GM12878 (cell line): Measurements from ENCODE around the gene CHD1. TPM values are rescaled to one million over a fixed set of nuclear protein-coding genes. Genes with fewer than 3 reads are reported as not detected.

Experiments
- ATAC-seq: fragments of 200-7000 bp; cut with Tn5 transposase; 3 replicates; pipeline ENCODE4 v1.9.1; 2020; ENCODE audit warnings: mild to moderate bottlenecking, moderate library complexity
- BruUV-seq: library from RNA; stranded (reverse); fragments of 400-500 nt; replicated peaks from 2 replicates; lab custom pipeline; 2021; lab: Mats Ljungman, UMichigan
- CTCF ChIA-PET: fragments of 300-600 bp; sonication (Branson Sonifier 250); formaldehyde crosslinking; extraction: SDS; loops from one replicate; lab custom pipeline; 2021; ENCODE audit warnings: inconsistent platforms; lab: Yijun Ruan, JAX
- POLR2A ChIA-PET: fragments of 350-600 bp; formaldehyde crosslinking; extraction: SDS; loops from one replicate; lab custom pipeline; 2021; ENCODE audit warnings: inconsistent platforms; lab: Charles Lee
- RAD21 ChIA-PET: fragments of 300-600 bp; sonication (Branson Sonifier 250); formaldehyde crosslinking; loops from one replicate; lab custom pipeline; 2023; ENCODE audit warnings: antibody characterized with exemption; ENCODE audit not compliant: unreplicated experiment; lab: Charles Lee
- SMC1A ChIA-PET: fragments of 300-600 bp; sonication (Branson Sonifier 250); formaldehyde crosslinking; loops from one replicate; lab custom pipeline; 2023; ENCODE audit not compliant: unreplicated experiment, uncharacterized antibody; lab: Charles Lee
- DNase-seq: peaks from one replicate; pipeline ENCODE4 v3.0.0-alpha.2; 2011; ENCODE audit warnings: low read depth, low spot score
- FAIRE-seq: peaks from 3 replicates; lab custom pipeline; 2011; peaks lifted over from hg19 to GRCh38; lab: Jason Lieb, UNC
- H2AFZ ChIP-seq: 2 replicates; pipeline ENCODE4 v1.6.0; 2011; ENCODE audit warnings: low read depth, low read length, control low read depth; ENCODE audit not compliant: control insufficient read depth
- H3K27ac ChIP-seq: 2 replicates; pipeline ENCODE4 v1.5.1; 2011; ENCODE audit warnings: control low read depth; ENCODE audit not compliant: control insufficient read depth, insufficient read depth
- H3K27me3 ChIP-seq, 2 experiments: replicated peaks in 1 of 2; 2 replicates each; pipeline versions ENCODE4 v1.6.0 to v1.6.1; 2011; ENCODE audit warnings: low read length in 1 of 2; ENCODE audit not compliant: control insufficient read depth in 2 of 2, insufficient read depth in 2 of 2
- H3K36me3 ChIP-seq, 2 experiments: 2 replicates each; pipeline ENCODE4 v1.5.1; 2011; ENCODE audit warnings: low read length in 1 of 2; ENCODE audit not compliant: control insufficient read depth in 2 of 2, insufficient read depth in 2 of 2
- H3K4me1 ChIP-seq: 2 replicates; pipeline ENCODE4 v1.6.1; 2011; ENCODE audit warnings: mild to moderate bottlenecking, low read length, moderate library complexity, mixed read lengths; ENCODE audit not compliant: control insufficient read depth, insufficient read depth
- H3K4me2 ChIP-seq: 2 replicates; pipeline ENCODE4 v1.6.0; 2011; ENCODE audit warnings: control low read depth; ENCODE audit not compliant: control insufficient read depth, insufficient read depth
- H3K4me3 ChIP-seq: fragments of 200-600 bp; sonication (generic); 2 replicates; pipeline ENCODE4 v1.5.1; 2016
- H3K79me2 ChIP-seq: 2 replicates; pipeline ENCODE4 v1.6.0; 2011; ENCODE audit warnings: low read length; ENCODE audit not compliant: control insufficient read depth, insufficient read depth
- H3K9ac ChIP-seq: 2 replicates; pipeline ENCODE4 v1.8.0; 2011; ENCODE audit warnings: low read length, control low read depth, mixed read lengths; ENCODE audit not compliant: control insufficient read depth, insufficient read depth
- H3K9me3 ChIP-seq: replicated peaks from 3 replicates; pipeline ENCODE4 v1.5.1; 2011; ENCODE audit warnings: mild to moderate bottlenecking, low read length; ENCODE audit not compliant: control insufficient read depth, insufficient read depth
- H4K20me1 ChIP-seq: 2 replicates; pipeline ENCODE4 v1.6.0; 2011; ENCODE audit not compliant: control insufficient read depth, insufficient read depth
- ATF3 ChIP-seq: IDR thresholded peaks from 2 replicates; pipeline ENCODE4 v1.6.1; 2011; ENCODE audit warnings: low read depth, mild to moderate bottlenecking, low read length, moderate library complexity, borderline replicate concordance; ENCODE audit errors: extremely low read depth
- ATF7 ChIP-seq: fragments of 450-650 bp; IDR thresholded peaks from 2 replicates; pipeline ENCODE4 v1.6.1; 2016; ENCODE audit warnings: low read depth, mild to moderate bottlenecking
- CTCF ChIP-seq, 3 experiments: IDR thresholded peaks in 2 of 3; conservative IDR thresholded peaks in 1 of 3; 2 replicates each; pipeline ENCODE4 v1.5.1; 2011; ENCODE audit warnings: low read depth in 3 of 3, low read length in 3 of 3, mild to moderate bottlenecking in 3 of 3, control low read depth in 2 of 3, moderate library complexity in 2 of 3, inconsistent platforms in 1 of 3, mixed read lengths in 1 of 3; ENCODE audit not compliant: control insufficient read depth in 2 of 3, insufficient read depth in 1 of 3; ENCODE audit errors: extremely low read depth in 1 of 3
- KDM1A ChIP-seq: fragments of 200-600 bp; sonication (generic); IDR thresholded peaks from 2 replicates; pipeline ENCODE4 v1.6.1; 2016; ENCODE audit warnings: borderline replicate concordance
- LARP7 ChIP-seq: fragments of 450-650 bp; IDR thresholded peaks from 2 replicates; pipeline ENCODE4 v1.6.1; 2017; ENCODE audit warnings: mild to moderate bottlenecking
- TBL1XR1 ChIP-seq: IDR thresholded peaks from 2 replicates; pipeline ENCODE4 v1.6.1; 2012; ENCODE audit warnings: low read depth, low read length, improper control_type of control experiment
- WGBS: methylation state at CpG from one replicate; pipeline ENCODE4 v1.1.6; 2016; ENCODE audit warnings: low lambda C conversion rate; ENCODE audit not compliant: insufficient replicate concordance, insufficient coverage; ENCODE audit errors: missing lambda C conversion rate; 5-methylcytosine and 5-hydroxymethylcytosine counted together
- in situ Hi-C: fragments of 300-500 bp; cut with MboI; formaldehyde crosslinking; loops from 9 replicates; pipeline ENCODE4 v1.14.3; 2018; ENCODE audit warnings: mixed read lengths
- intact Hi-C: fragments of 100-400 bp; cut with micrococcal nuclease; formaldehyde crosslinking; loops from one replicate; pipeline ENCODE4 v1.14.2; 2022; ENCODE audit not compliant: unreplicated experiment
- polyA plus RNA-seq, 11 experiments: library from polyadenylated mRNA; depleted of rRNA in 4 of 11; unstranded in 6 of 11; stranded (reverse) in 5 of 11; fragments of >200 nt; fragmentation: Nextera tagmentation in 4 of 11; fragmentation: Illumina TruSeq in 1 of 11; extraction: Ambion mirVana in 4 of 11; extraction: Trizol in 1 of 11; gene quantifications; 1 replicate in 1 of 11; 2 replicates in 10 of 11; pipeline versions ENCODE4 v1.2.1 to v1.2.3, GENCODE V29; 2011 to 2016; ENCODE audit warnings: inconsistent platforms in 2 of 11, missing spikeins in 2 of 11, low read depth in 1 of 11
- total RNA-seq, 4 experiments: library from RNA; depleted of rRNA in 3 of 4; stranded (reverse); fragments of >200 nt in 3 of 4; fragmentation: Illumina TruSeq in 1 of 4; extraction: Trizol in 1 of 4; gene quantifications; 2 replicates each; pipeline versions ENCODE4 v1.2.1 to v1.2.3, GENCODE V29; 2013 to 2021
- TF ChIP-seq, protein P1 (sequence below): IDR thresholded peaks from 2 replicates; pipeline ENCODE4 v1.6.1; 2011; ENCODE audit warnings: mild to moderate bottlenecking, low read depth, low read length, moderate library complexity; ENCODE audit not compliant: insufficient replicate concordance
- TF ChIP-seq, protein P2 (sequence below): IDR thresholded peaks from 2 replicates; pipeline ENCODE4 v1.6.1; 2011; ENCODE audit warnings: borderline replicate concordance, low read depth, mild to moderate bottlenecking, moderate library complexity, low read length; ENCODE audit not compliant: insufficient read depth, poor library complexity, severe bottlenecking

CHD1 gene
- total and polyA plus RNA-seq, 10 of the 15 experiments (the other 5 are each of a cell fraction or from before 2014, with no cell fraction given): 25.5 to 158 (median 50.5) TPM

DNA sequence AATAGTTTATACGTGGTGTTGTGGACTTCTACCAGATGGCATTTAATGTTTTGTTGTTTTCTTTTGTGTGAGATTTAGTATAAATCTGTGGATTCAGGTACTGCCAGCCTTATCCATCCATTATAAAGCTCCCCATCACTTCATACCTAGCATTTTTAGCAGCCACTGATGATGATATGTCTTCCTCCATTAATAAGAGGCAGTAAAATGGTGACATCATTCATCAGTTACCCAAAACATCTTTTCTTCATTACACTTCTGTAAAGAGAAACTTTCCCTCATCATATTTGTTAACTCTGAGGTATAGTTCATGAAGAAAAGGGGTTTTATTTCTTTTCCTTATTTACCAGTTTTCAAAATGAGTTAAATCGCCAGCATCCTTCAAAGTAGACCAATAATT lies 19.4 kb downstream of the CHD1 start:
- WGBS: 49% methylated on average over 2 of the region's 2 CpGs
- ChIA-PET RAD21 (interaction anchor here (0.6 to 4.4 kb wide), 3 partner anchors 124 to 150 kb away, joined by 3 to 38 read pairs (median 21); no protein-coding TSS in a partner anchor), POLR2A (no interaction called here), SMC1A (interaction anchor here (0.9 to 2.7 kb wide), 9 partner anchors 14 to 152 kb away, joined by 3 to 15 read pairs (median 4); no protein-coding TSS in a partner anchor), CTCF (interaction anchor here (1.0 to 4.2 kb wide), 5 partner anchors 12 to 151 kb away, joined by 3 to 40 read pairs (median 17); no protein-coding TSS in a partner anchor)
- ATAC-seq (no peak), DNase-seq (no peak), FAIRE-seq (no peak)
- TF ChIP-seq, protein P1, sequence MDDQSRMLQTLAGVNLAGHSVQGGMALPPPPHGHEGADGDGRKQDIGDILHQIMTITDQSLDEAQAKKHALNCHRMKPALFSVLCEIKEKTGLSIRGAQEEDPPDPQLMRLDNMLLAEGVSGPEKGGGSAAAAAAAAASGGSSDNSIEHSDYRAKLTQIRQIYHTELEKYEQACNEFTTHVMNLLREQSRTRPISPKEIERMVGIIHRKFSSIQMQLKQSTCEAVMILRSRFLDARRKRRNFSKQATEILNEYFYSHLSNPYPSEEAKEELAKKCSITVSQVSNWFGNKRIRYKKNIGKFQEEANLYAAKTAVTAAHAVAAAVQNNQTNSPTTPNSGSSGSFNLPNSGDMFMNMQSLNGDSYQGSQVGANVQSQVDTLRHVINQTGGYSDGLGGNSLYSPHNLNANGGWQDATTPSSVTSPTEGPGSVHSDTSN: no peak
- peak; percentile 63 for TF ChIP-seq ATF7
- Histone ChIP-seq H3K4me2 (no peak overlapping the region), H3K27ac (no peak overlapping the region), H3K79me2 (peaks cover 80% of the 10 kb centered on the region), H3K4me1 (no peaks in the 10 kb centered on the region; the same call in 1 of the 2 replicates), H3K27me3 (no peaks in the 10 kb centered on the region), H3K9ac (no peak overlapping the region), H3K36me3 (peaks cover 2 to 14% of the 10 kb centered on the region in 2 experiments), H3K4me3 (no peak overlapping the region), H3K9me3 (no peaks in the 10 kb centered on the region), H4K20me1 (no peaks in the 10 kb centered on the region), H2AFZ (no peak overlapping the region)
- no TSS peak for BruUV-seq
- intact Hi-C loops (loop anchor here (5.0 kb wide), 1 partner anchor 137 kb away; the partner anchor contains the start of gene RGMB), in situ Hi-C loops (loop anchor here (10.0 kb wide), 1 partner anchor 125 kb away; no protein-coding TSS in a partner anchor)

- in situ Hi-C loops: loop anchor here (10.0 kb wide), 1 partner anchor 127 kb away; no protein-coding TSS in a partner anchor
- TF ChIP-seq, protein P2, sequence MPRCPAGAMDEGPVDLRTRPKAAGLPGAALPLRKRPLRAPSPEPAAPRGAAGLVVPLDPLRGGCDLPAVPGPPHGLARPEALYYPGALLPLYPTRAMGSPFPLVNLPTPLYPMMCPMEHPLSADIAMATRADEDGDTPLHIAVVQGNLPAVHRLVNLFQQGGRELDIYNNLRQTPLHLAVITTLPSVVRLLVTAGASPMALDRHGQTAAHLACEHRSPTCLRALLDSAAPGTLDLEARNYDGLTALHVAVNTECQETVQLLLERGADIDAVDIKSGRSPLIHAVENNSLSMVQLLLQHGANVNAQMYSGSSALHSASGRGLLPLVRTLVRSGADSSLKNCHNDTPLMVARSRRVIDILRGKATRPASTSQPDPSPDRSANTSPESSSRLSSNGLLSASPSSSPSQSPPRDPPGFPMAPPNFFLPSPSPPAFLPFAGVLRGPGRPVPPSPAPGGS: no peak
- no peak for TF ChIP-seq CTCF (IDR thresholded peaks at IDR 0.05 in 2 of 3, conservative IDR thresholded peaks at IDR 0.05 in 1 of 3; ENCODE audit: control insufficient read depth in 2 of 3, extremely low read depth in 1 of 3, insufficient read depth in 1 of 3, low read depth in 3 of 3, low read length in 3 of 3)
- no peak for TF ChIP-seq TBL1XR1
- TF ChIP-seq ATF3: no peak
- no peak for TF ChIP-seq LARP7
- no peak for TF ChIP-seq KDM1A
Observed at GRCh38 chr5:98907951-98908350, 20.9 kb downstream of the CHD1 start.

More at GRCh38 chr5:98907951-98908350, 20.9 kb downstream of the CHD1 start:
- H2AFZ ChIP-seq: no peak overlapping the region
- no TSS peak for BruUV-seq
- H4K20me1 ChIP-seq: no peaks in the 10 kb centered on the region
- H3K4me1 ChIP-seq: no peaks in the 10 kb centered on the region; the same call in 1 of the 2 replicates
- POLR2A ChIA-PET: interaction anchor here (0.8 to 1.8 kb wide), 3 partner anchors 16 to 124 kb away, joined by 3 to 4 read pairs (median 3); partner anchors contain the start of gene CHD1
- no peak overlapping the region for H3K9ac ChIP-seq
- H3K79me2 ChIP-seq: peaks cover 72% of the 10 kb centered on the region
- no peaks in the 10 kb centered on the region for H3K27me3 ChIP-seq
- RAD21 ChIA-PET: interaction anchor here (1.3 to 4.4 kb wide), 6 partner anchors 13 to 152 kb away, joined by 4 to 38 read pairs (median 7); partner anchors contain the start of gene CHD1
- DNase-seq: no peak
- CTCF ChIA-PET: interaction anchor here (0.7 to 4.2 kb wide), 10 partner anchors 10 to 152 kb away, joined by 3 to 40 read pairs (median 5); no protein-coding TSS in a partner anchor
- no peaks in the 10 kb centered on the region for H3K9me3 ChIP-seq
- H3K4me2 ChIP-seq: no peak overlapping the region
- ATAC-seq: no peak
- 100% methylated on average over 1 of the region's 1 CpG for WGBS
- intact Hi-C loops: loop anchor here (1.0 to 5.0 kb wide), 3 partner anchors 19 to 136 kb away; partner anchors contain the start of gene RGMB
- H3K4me3 ChIP-seq: no peak overlapping the region
- no peak for FAIRE-seq
- no peak overlapping the region for H3K27ac ChIP-seq
- peaks cover 0 to 14% of the 10 kb centered on the region in 2 experiments for H3K36me3 ChIP-seq
- SMC1A ChIA-PET: interaction anchor here (0.6 to 2.7 kb wide), 16 partner anchors 10 to 156 kb away, joined by 3 to 37 read pairs (median 5); no protein-coding TSS in a partner anchor
